ENCODE data around the gene ADAM29.
"Not testable (repeated sequence)": the region's sequence is repeated elsewhere in the genome, so short reads cannot be mapped to it uniquely, and the experiment has no call there.

Gene ADAM29

GRCh38 chr4:174918058-174918457, at the start of gene ADAM29:
Gene ADAM29, plus strand, starts transcription at chr4:174918358. Its CDS starts 57,168 bp downstream, at chr4:174975526.
- no peak for DNase-seq

- no peak for DNase-seq
These were observed 48.8 kb upstream of the ADAM29 start for GRCh38 chr4:174869339-174869738.

- DNase-seq = no peak
These were observed 47.8 kb upstream of the ADAM29 start for GRCh38 chr4:174870311-174870710.

GRCh38 chr4:174871407-174871806, 46.8 kb upstream of the ADAM29 start:
- DNase-seq = no peak

- DNase-seq = not testable (repeated sequence)
These were observed 45.0 kb upstream of the ADAM29 start for GRCh38 chr4:174873146-174873545.

GRCh38 chr4:174873931-174874330, 44.2 kb upstream of the ADAM29 start:
- peak; percentile 11 for DNase-seq

- DNase-seq = no peak
These were observed 43.3 kb upstream of the ADAM29 start for GRCh38 chr4:174874898-174875297.

GRCh38 chr4:174880001-174880400, 38.2 kb upstream of the ADAM29 start:
- DNase-seq = no peak

GRCh38 chr4:174882317-174882992, 35.7 kb upstream of the ADAM29 start:
- DNase-seq = no peak

- DNase-seq = no peak
These were observed 10.7 kb upstream of the ADAM29 start for GRCh38 chr4:174907508-174907907.

- no peak for DNase-seq
These were observed 7.9 kb upstream of the ADAM29 start for GRCh38 chr4:174910271-174910670.

- DNase-seq = no peak
These were observed 5.1 kb upstream of the ADAM29 start for GRCh38 chr4:174912919-174913543.

GRCh38 chr4:174919886-174920423, 1.8 kb downstream of the ADAM29 start:
- DNase-seq = no peak

- no peak for DNase-seq
These were observed 8.8 kb downstream of the ADAM29 start for GRCh38 chr4:174926958-174927357.

- DNase-seq = no peak
These were observed 10.0 kb downstream of the ADAM29 start for GRCh38 chr4:174928174-174928573.

GRCh38 chr4:174928575-174929253, 10.6 kb downstream of the ADAM29 start:
- DNase-seq = no peak

GRCh38 chr4:174929346-174929745, 11.2 kb downstream of the ADAM29 start:
- no peak for DNase-seq

GRCh38 chr4:174930895-174931294, 12.7 kb downstream of the ADAM29 start:
- no peak for DNase-seq

- DNase-seq = no peak
These were observed 14.9 kb downstream of the ADAM29 start for GRCh38 chr4:174933083-174933482.

- DNase-seq = no peak
These were observed 16.2 kb downstream of the ADAM29 start for GRCh38 chr4:174934360-174934759.

- DNase-seq = no peak
These were observed 17.4 kb downstream of the ADAM29 start for GRCh38 chr4:174935607-174936006.

GRCh38 chr4:174940002-174940401, 21.8 kb downstream of the ADAM29 start:
- no peak for DNase-seq

- no peak for DNase-seq
These were observed 28.1 kb downstream of the ADAM29 start for GRCh38 chr4:174946246-174946645.

- no peak for DNase-seq
These were observed 30.7 kb downstream of the ADAM29 start for GRCh38 chr4:174948826-174949225.

Data from NCI-H1694 (cell line).